ENCODE results near the gene CWC27.

GRCh38 chr5:65020492-65020891 is 251.8 kb downstream of the CWC27 start:
- TF ChIP-seq POLR2AphosphoS5 (IDR thresholded peaks at IDR 0.05) = no peak
- TF ChIP-seq, protein P1, sequence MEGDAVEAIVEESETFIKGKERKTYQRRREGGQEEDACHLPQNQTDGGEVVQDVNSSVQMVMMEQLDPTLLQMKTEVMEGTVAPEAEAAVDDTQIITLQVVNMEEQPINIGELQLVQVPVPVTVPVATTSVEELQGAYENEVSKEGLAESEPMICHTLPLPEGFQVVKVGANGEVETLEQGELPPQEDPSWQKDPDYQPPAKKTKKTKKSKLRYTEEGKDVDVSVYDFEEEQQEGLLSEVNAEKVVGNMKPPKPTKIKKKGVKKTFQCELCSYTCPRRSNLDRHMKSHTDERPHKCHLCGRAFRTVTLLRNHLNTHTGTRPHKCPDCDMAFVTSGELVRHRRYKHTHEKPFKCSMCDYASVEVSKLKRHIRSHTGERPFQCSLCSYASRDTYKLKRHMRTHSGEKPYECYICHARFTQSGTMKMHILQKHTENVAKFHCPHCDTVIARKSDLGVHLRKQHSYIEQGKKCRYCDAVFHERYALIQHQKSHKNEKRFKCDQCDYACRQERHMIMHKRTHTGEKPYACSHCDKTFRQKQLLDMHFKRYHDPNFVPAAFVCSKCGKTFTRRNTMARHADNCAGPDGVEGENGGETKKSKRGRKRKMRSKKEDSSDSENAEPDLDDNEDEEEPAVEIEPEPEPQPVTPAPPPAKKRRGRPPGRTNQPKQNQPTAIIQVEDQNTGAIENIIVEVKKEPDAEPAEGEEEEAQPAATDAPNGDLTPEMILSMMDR (IDR thresholded peaks at IDR 0.05) = no peak

All from upper lobe of left lung (tissue), 4 donors.